Activated CD4-positive, alpha-beta T cell treated with anti-CD3 and anti-CD28 coated beads for 1 hour (primary cell): ENCODE measurements around the gene MFF.
"Not testable (repeated sequence)": the region's sequence is repeated elsewhere in the genome, so short reads cannot be mapped to it uniquely, and the experiment has no call there.

Experiments
- DNase-seq: peaks from one replicate; pipeline ENCODE4 v3.0.0-alpha.2; 2020

MFF gene

GRCh38 chr2:227337442-227337841 lies 12.4 kb downstream of the MFF start:
- no peak for DNase-seq

- no peak for DNase-seq
Observed at GRCh38 chr2:227339098-227339599, 14.1 kb downstream of the MFF start.

- no peak for DNase-seq
Observed at GRCh38 chr2:227340106-227340505, 15.1 kb downstream of the MFF start.

- no peak for DNase-seq
Observed at GRCh38 chr2:227341553-227341952, 16.5 kb downstream of the MFF start.

- no peak for DNase-seq
Observed at GRCh38 chr2:227344231-227344630, 19.2 kb downstream of the MFF start.

GRCh38 chr2:227347117-227347516 lies 22.1 kb downstream of the MFF start:
- DNase-seq = no peak

- no peak for DNase-seq
Observed at GRCh38 chr2:227348324-227348723, 23.3 kb downstream of the MFF start.

GRCh38 chr2:227349989-227350612 lies 25.1 kb downstream of the MFF start:
- no peak for DNase-seq

- DNase-seq = no peak
Observed at GRCh38 chr2:227351639-227352038, 26.6 kb downstream of the MFF start.

GRCh38 chr2:227360351-227360750 lies 35.3 kb downstream of the MFF start:
- no peak for DNase-seq

- DNase-seq = no peak
Observed at GRCh38 chr2:227363756-227364155, 38.7 kb downstream of the MFF start.

GRCh38 chr2:227364585-227365263 lies 39.7 kb downstream of the MFF start:
- DNase-seq = not testable (repeated sequence)

GRCh38 chr2:227365833-227366232 lies 40.8 kb downstream of the MFF start:
- no peak for DNase-seq

- DNase-seq = no peak
Observed at GRCh38 chr2:227366769-227367426, 41.8 kb downstream of the MFF start.

- DNase-seq = no peak
Observed at GRCh38 chr2:227367427-227367795, 42.4 kb downstream of the MFF start.

- DNase-seq = no peak
Observed at GRCh38 chr2:227368574-227368973, 43.5 kb downstream of the MFF start.

GRCh38 chr2:227370092-227370491 lies 45.0 kb downstream of the MFF start:
- DNase-seq = no peak

- no peak for DNase-seq
Observed at GRCh38 chr2:227370791-227371312, 45.8 kb downstream of the MFF start.

GRCh38 chr2:227373389-227373788 lies 48.3 kb downstream of the MFF start:
- DNase-seq = no peak

GRCh38 chr2:227374158-227374557 lies 49.1 kb downstream of the MFF start:
- DNase-seq = no peak

- no peak for DNase-seq
Observed at GRCh38 chr2:227376656-227377396, 51.8 kb downstream of the MFF start.

GRCh38 chr2:227377467-227378351 lies 52.7 kb downstream of the MFF start:
- no peak for DNase-seq
